Measurements from ENCODE around the gene TMEM204.

GRCh38 chr16:1597154-1597553, 63.7 kb downstream of the TMEM204 start:
- no peak for TF ChIP-seq CTCF (IDR thresholded peaks at IDR 0.05 in 2 of 3, conservative IDR thresholded peaks at IDR 0.05 in 1 of 3; ENCODE audit: control insufficient read depth in 2 of 3, extremely low read depth in 1 of 3, insufficient read depth in 1 of 3, low read depth in 3 of 3, low read length in 3 of 3)
- no peak for TF ChIP-seq PAX8 (IDR thresholded peaks at IDR 0.05)
- no peak for TF ChIP-seq KDM1A (IDR thresholded peaks at IDR 0.05; ENCODE audit: borderline replicate concordance)
- TF ChIP-seq STAT3 (IDR thresholded peaks at IDR 0.05; ENCODE audit: low read depth, low read length), result no peak
- no peak for TF ChIP-seq MTA3 (IDR thresholded peaks at IDR 0.05; ENCODE audit: borderline replicate concordance, low read length)
- no peak for TF ChIP-seq IRF3 (IDR thresholded peaks at IDR 0.05)
